ENCODE measurements around the gene FBXW12.
A peak's percentile ranks its signal among the peaks of the same experiment; 100 is the strongest.

FBXW12 gene

GRCh38 chr3:48436855-48437254, 64.8 kb downstream of the FBXW12 start:
- no peak overlapping the region for H3K4me3 ChIP-seq (ENCODE audit: low read depth, low read length)
- ChIA-PET POLR2A (interaction anchor here (1.0 to 1.5 kb wide), 3 partner anchors 10 to 73 kb away, joined by 3 to 10 read pairs (median 7); partner anchors contain the start of gene ATRIP), CTCF (interaction anchor here (0.7 to 17.0 kb wide), 54 partner anchors 11 to 283 kb away, joined by 3 to 948 read pairs (median 8); partner anchors contain the start of genes ATRIP, CDC25A, NCKIPSD and UCN2)
- no peak for DNase-seq (ENCODE audit: low read depth, low spot score)
- no peak for TF ChIP-seq CTCF (IDR thresholded peaks at IDR 0.05; ENCODE audit: insufficient read depth, low read length, missing control alignments)

GRCh38 chr3:48437812-48438211, 65.8 kb downstream of the FBXW12 start:
- ChIA-PET CTCF (interaction anchor here (1.2 to 17.0 kb wide), 12 partner anchors 10 to 245 kb away, joined by 4 to 948 read pairs (median 48); partner anchors contain the start of gene ATRIP), POLR2A (no interaction called here)
- no peak overlapping the region for H3K4me3 ChIP-seq (ENCODE audit: low read depth, low read length)
- TF ChIP-seq CTCF (IDR thresholded peaks at IDR 0.05; ENCODE audit: insufficient read depth, low read length, missing control alignments): no peak
- no peak for DNase-seq (ENCODE audit: low read depth, low spot score)

- ChIA-PET CTCF (interaction anchor here (0.6 to 17.0 kb wide), 22 partner anchors 8 to 253 kb away, joined by 3 to 948 read pairs (median 4); partner anchors contain the start of genes CDC25A, PLXNB1 and SLC26A6), POLR2A (interaction anchor here (0.7 to 1.1 kb wide), 5 partner anchors 33 to 166 kb away, joined by 3 to 4 read pairs (median 3); no protein-coding TSS in a partner anchor)
- DNase-seq (ENCODE audit: low read depth, low spot score): peak; percentile 72
- peak within 1 kb of the TSS; percentile 98 for H3K4me3 ChIP-seq (ENCODE audit: low read depth, low read length)
- no peak for TF ChIP-seq CTCF (IDR thresholded peaks at IDR 0.05; ENCODE audit: insufficient read depth, low read length, missing control alignments)
Measured at GRCh38 chr3:48439820-48440589, 68.0 kb downstream of the FBXW12 start, which contains the start of the genes CCDC51 and TMA7. CCDC51 (minus strand) TSS chr3:48440119; CDS start chr3:48435128, 4,991 bp downstream. TMA7 (plus strand) TSS chr3:48440257; CDS start chr3:48440297, 40 bp downstream.

- H3K4me3 ChIP-seq (ENCODE audit: low read depth, low read length): peak overlapping the region; percentile 98
- CTCF ChIA-PET: interaction anchor here (1.2 to 17.0 kb wide), 11 partner anchors 10 to 252 kb away, joined by 3 to 948 read pairs (median 7); partner anchors contain the start of gene SLC26A6
- no peak for TF ChIP-seq CTCF (IDR thresholded peaks at IDR 0.05; ENCODE audit: insufficient read depth, low read length, missing control alignments)
- POLR2A ChIA-PET: no interaction called here
- DNase-seq (ENCODE audit: low read depth, low spot score): no peak
Measured at GRCh38 chr3:48440590-48440958, 68.6 kb downstream of the FBXW12 start.

GRCh38 chr3:48441940-48442339, 69.9 kb downstream of the FBXW12 start:
- no peak for DNase-seq (ENCODE audit: low read depth, low spot score)
- POLR2A ChIA-PET: no interaction called here

More at GRCh38 chr3:48441940-48442339, 69.9 kb downstream of the FBXW12 start:
- no peak for TF ChIP-seq CTCF (IDR thresholded peaks at IDR 0.05; ENCODE audit: insufficient read depth, low read length, missing control alignments)
- CTCF ChIA-PET: interaction anchor here (1.1 to 17.0 kb wide), 2 partner anchors 41 to 170 kb away, joined by 3 to 948 read pairs; no protein-coding TSS in a partner anchor
- H3K4me3 ChIP-seq (ENCODE audit: low read depth, low read length): peak overlapping the region; percentile 13; the same call in 1 of the 2 replicates

All from AG04449 (cell line).